Measurements from ENCODE around the gene FNIP2. TPM values are rescaled to one million over a fixed set of nuclear protein-coding genes. Genes with fewer than 3 reads are reported as not detected.

Gene FNIP2
- total RNA-seq, 2 experiments from 2014 or later: 0.09 to 1.0 TPM

DNA sequence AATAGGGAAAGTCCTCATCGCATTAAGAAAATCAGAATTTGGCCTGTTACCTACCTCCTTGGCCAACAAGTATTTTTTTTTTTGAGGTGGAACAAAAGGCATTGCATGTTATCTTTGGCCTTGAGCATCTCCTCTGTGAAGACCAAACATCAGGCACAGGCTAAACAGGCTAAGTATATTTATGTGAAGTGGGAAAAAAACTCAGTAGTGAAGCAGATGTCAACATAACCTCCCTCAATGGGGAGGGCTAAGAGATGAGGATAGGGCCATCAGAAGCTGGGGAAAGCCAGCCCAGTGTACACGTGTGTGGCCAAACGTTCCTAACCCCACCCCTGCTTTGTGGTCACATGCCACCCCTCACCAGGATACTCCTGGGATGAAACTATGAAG is 102.5 kb downstream of the FNIP2 start:
- H3K79me2 ChIP-seq (ENCODE audit: insufficient read depth, low read depth, low read length): no peaks in the 10 kb centered on the region
- POLR2A ChIA-PET: interaction anchor here (1.1 kb wide), 1 partner anchor 310 kb away, joined by 4 read pairs; no protein-coding TSS in a partner anchor
- DNase-seq (ENCODE audit: low spot score): no peak
- intact Hi-C loops (cut with micrococcal nuclease; ENCODE audit: unreplicated experiment): no loop called here
- BruUV-seq (replicated peaks): no TSS peak
- no peaks in the 10 kb centered on the region for H3K9me3 ChIP-seq (ENCODE audit: low read length)
- H3K4me1 ChIP-seq (ENCODE audit: insufficient read depth, low read length, poor library complexity, severe bottlenecking): peaks cover 14% of the 10 kb centered on the region
- no peak overlapping the region for H3K4me3 ChIP-seq (ENCODE audit: low read depth, low read length, poor library complexity, severe bottlenecking)
- peak overlapping the region; percentile 78; the same call in 1 of the 2 replicates for H2AFZ ChIP-seq (ENCODE audit: low read length)
- peak overlapping the region; percentile 23 for H3K27ac ChIP-seq (ENCODE audit: low read depth, low read length, poor library complexity, severe bottlenecking)
- no peaks in the 10 kb centered on the region for H3K9me2 ChIP-seq (ENCODE audit: insufficient read depth, low read length)
- H3K4me2 ChIP-seq (ENCODE audit: low read length): no peak overlapping the region
- no peaks in the 10 kb centered on the region for H3K36me3 ChIP-seq (ENCODE audit: insufficient read depth, low read length)
- TF ChIP-seq EZH2phosphoT487 (IDR thresholded peaks at IDR 0.05; ENCODE audit: borderline replicate concordance, low read depth, low read length): no peak
- TF ChIP-seq, protein P1, sequence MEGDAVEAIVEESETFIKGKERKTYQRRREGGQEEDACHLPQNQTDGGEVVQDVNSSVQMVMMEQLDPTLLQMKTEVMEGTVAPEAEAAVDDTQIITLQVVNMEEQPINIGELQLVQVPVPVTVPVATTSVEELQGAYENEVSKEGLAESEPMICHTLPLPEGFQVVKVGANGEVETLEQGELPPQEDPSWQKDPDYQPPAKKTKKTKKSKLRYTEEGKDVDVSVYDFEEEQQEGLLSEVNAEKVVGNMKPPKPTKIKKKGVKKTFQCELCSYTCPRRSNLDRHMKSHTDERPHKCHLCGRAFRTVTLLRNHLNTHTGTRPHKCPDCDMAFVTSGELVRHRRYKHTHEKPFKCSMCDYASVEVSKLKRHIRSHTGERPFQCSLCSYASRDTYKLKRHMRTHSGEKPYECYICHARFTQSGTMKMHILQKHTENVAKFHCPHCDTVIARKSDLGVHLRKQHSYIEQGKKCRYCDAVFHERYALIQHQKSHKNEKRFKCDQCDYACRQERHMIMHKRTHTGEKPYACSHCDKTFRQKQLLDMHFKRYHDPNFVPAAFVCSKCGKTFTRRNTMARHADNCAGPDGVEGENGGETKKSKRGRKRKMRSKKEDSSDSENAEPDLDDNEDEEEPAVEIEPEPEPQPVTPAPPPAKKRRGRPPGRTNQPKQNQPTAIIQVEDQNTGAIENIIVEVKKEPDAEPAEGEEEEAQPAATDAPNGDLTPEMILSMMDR (conservative IDR thresholded peaks at IDR 0.05; ENCODE audit: low read length): no peak
- CTCF ChIA-PET (ENCODE audit: unreplicated experiment): no interaction called here
- H4K20me1 ChIP-seq (ENCODE audit: insufficient read depth, low read length): no peaks in the 10 kb centered on the region

DNA sequence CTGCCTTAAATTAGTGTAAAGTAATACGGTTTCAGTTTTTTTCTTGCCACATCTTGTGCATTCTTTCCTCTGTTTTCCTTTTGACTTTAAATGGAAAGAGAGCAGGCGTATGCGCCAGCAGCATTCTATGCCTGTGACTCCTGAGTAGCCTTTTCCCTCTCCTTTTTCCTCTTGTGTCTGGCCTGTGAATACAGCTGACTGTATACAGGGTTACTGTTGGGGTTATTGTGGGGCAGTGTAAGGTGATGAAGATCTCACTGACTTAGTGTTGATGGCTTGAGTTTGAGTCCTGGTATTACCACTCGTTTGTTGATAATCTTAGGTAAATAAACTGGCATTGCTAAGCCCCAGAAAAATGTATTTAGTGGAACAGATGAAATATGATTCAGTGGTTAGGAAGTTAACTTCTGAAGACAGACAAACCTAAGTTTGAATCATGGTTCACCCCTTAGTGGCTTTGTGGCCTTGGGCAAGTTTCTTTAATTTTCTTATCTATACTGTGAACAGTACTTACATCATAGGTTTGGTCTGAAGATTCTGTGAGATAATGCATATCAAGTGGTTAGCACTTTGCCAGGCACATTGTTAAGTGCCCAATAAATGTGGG is 105.1 kb downstream of the FNIP2 start:
- POLR2A ChIA-PET: interaction anchor here (0.6 to 0.7 kb wide), 2 partner anchors 21 to 1638 kb away, joined by 3 to 5 read pairs; no protein-coding TSS in a partner anchor

DNA sequence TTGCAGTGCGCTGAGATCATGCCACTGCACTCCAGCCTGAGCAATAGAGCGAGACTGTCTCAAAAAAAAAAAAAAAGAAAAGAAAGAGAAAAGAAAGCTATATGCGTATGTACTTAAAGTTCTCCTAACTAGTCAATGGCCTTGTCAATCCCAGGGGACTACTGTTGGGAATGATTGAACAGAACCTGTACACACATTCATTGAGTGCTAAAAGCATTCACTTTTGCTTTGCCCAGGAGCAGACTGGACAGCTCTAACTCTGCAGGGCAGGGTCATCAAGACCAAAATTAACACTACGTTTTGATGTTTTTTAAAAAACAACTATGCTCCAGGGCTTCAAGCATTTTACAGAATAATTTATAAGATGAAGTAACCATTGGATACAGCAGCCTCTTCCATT is 106.2 kb downstream of the FNIP2 start:
- no TSS peak for BruUV-seq (replicated peaks)
- POLR2A ChIA-PET: interaction anchor here (0.5 to 0.7 kb wide), 5 partner anchors 22 to 822 kb away, joined by 3 to 6 read pairs (median 5); no protein-coding TSS in a partner anchor

More for the DNA sequence above, 105.1 kb downstream of the FNIP2 start:
- peaks cover 14% of the 10 kb centered on the region for H3K4me1 ChIP-seq (ENCODE audit: insufficient read depth, low read length, poor library complexity, severe bottlenecking)
- no peaks in the 10 kb centered on the region for H3K9me3 ChIP-seq (ENCODE audit: low read length)
- no peak overlapping the region for H3K4me3 ChIP-seq (ENCODE audit: low read depth, low read length, poor library complexity, severe bottlenecking)
- no peaks in the 10 kb centered on the region for H4K20me1 ChIP-seq (ENCODE audit: insufficient read depth, low read length)
- no peak for DNase-seq (ENCODE audit: low spot score)
- no peak overlapping the region for H3K4me2 ChIP-seq (ENCODE audit: low read length)
- H2AFZ ChIP-seq (ENCODE audit: low read length): no peak overlapping the region
- no peaks in the 10 kb centered on the region for H3K9me2 ChIP-seq (ENCODE audit: insufficient read depth, low read length)
- H3K79me2 ChIP-seq (ENCODE audit: insufficient read depth, low read depth, low read length): no peaks in the 10 kb centered on the region
- TF ChIP-seq EZH2phosphoT487 (IDR thresholded peaks at IDR 0.05; ENCODE audit: borderline replicate concordance, low read depth, low read length): no peak
- TF ChIP-seq, protein P1 (conservative IDR thresholded peaks at IDR 0.05; ENCODE audit: low read length): no peak
- CTCF ChIA-PET (ENCODE audit: unreplicated experiment): no interaction called here
- intact Hi-C loops (cut with micrococcal nuclease; ENCODE audit: unreplicated experiment): no loop called here
- H3K27ac ChIP-seq (ENCODE audit: low read depth, low read length, poor library complexity, severe bottlenecking): no peak overlapping the region
- no TSS peak for BruUV-seq (replicated peaks)
- H3K36me3 ChIP-seq (ENCODE audit: insufficient read depth, low read length): no peaks in the 10 kb centered on the region

More for the DNA sequence above, 106.2 kb downstream of the FNIP2 start:
- Histone ChIP-seq H4K20me1 (ENCODE audit: insufficient read depth, low read length) (no peaks in the 10 kb centered on the region), H3K36me3 (ENCODE audit: insufficient read depth, low read length) (no peaks in the 10 kb centered on the region), H3K9me2 (ENCODE audit: insufficient read depth, low read length) (no peaks in the 10 kb centered on the region), H3K79me2 (ENCODE audit: insufficient read depth, low read depth, low read length) (no peaks in the 10 kb centered on the region), H3K4me2 (ENCODE audit: low read length) (no peak overlapping the region), H3K4me1 (ENCODE audit: insufficient read depth, low read length, poor library complexity, severe bottlenecking) (peaks cover 14% of the 10 kb centered on the region), H3K27ac (ENCODE audit: low read depth, low read length, poor library complexity, severe bottlenecking) (no peak overlapping the region), H3K9me3 (ENCODE audit: low read length) (no peaks in the 10 kb centered on the region), H2AFZ (ENCODE audit: low read length) (no peak overlapping the region), H3K4me3 (ENCODE audit: low read depth, low read length, poor library complexity, severe bottlenecking) (no peak overlapping the region)
- no peak for TF ChIP-seq EZH2phosphoT487 (IDR thresholded peaks at IDR 0.05; ENCODE audit: borderline replicate concordance, low read depth, low read length)
- TF ChIP-seq, protein P1 (conservative IDR thresholded peaks at IDR 0.05; ENCODE audit: low read length): no peak
- CTCF ChIA-PET (ENCODE audit: unreplicated experiment): no interaction called here
- DNase-seq (ENCODE audit: low spot score): no peak
- intact Hi-C loops (cut with micrococcal nuclease; ENCODE audit: unreplicated experiment): no loop called here

Measured in OCI-LY7 (cell line).